Stimulated activated CD8-positive, alpha-beta memory T cell treated with anti-CD3 and anti-CD28 coated beads, Interleukin-2, amount 100 ng/mL, for 1 hour (primary cell): Measurements from ENCODE around the gene UBALD2.
"Not testable (repeated sequence)": the region's sequence is repeated elsewhere in the genome, so short reads cannot be mapped to it uniquely, and the experiment has no call there.

ENCODE experiments used
- DNase-seq, 2 donors: peaks; one replicate each; pipeline ENCODE4 v3.0.0-alpha.2; 2020; ENCODE audit warnings: low read depth in 2 of 2

The UBALD2 gene

DNA sequence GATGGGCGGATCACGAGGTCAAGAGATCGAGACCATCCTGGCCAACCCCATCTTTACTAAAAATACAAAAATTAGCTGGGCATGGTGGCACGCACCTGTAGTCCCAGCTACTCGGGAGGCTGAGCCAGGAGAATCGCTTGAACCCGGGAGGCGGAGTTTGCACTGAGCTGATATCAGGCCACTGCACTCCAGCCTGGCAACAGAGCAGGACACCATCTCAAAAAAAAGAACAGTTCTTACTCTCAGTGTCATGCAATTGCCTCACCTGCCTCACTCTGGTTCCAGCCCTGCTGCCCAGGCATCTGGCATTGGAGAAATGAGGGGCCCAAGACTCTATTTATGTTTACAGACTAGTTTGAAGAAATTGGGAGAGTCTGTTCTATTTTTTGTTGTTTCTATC is 20.4 kb upstream of the UBALD2 start:
- DNase-seq, result not testable (repeated sequence)

- no peak for DNase-seq
Observed at GRCh38 chr17:76246080-76247066, 18.8 kb upstream of the UBALD2 start.

- DNase-seq, result no peak
Observed at GRCh38 chr17:76247304-76247703, 17.8 kb upstream of the UBALD2 start.

- DNase-seq, result no peak
Observed at GRCh38 chr17:76248013-76248782, 16.9 kb upstream of the UBALD2 start.

DNA sequence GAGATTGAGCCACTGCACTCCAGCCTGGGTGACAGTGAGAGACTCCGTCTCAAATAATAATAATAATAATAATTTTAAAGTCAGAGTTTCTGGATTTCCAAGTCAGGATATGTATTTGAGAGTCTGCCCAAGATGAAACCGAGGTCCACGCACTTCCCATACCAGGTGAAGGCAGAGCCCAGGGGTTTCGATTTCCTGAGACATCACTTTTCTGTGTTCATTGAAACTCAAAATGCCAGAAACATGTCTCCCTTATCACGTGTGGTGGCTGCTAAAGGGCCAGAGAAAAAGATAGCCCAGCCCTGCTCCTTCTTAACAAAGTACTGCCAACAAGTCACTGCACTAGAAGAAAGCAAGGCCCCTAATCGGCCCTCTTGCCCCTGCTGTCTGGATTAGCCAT is 15.0 kb upstream of the UBALD2 start:
- no peak for DNase-seq

- no peak for DNase-seq
Observed at GRCh38 chr17:76251478-76252039, 13.6 kb upstream of the UBALD2 start.

- no peak for DNase-seq
Observed at GRCh38 chr17:76252040-76252954, 12.9 kb upstream of the UBALD2 start.

DNA sequence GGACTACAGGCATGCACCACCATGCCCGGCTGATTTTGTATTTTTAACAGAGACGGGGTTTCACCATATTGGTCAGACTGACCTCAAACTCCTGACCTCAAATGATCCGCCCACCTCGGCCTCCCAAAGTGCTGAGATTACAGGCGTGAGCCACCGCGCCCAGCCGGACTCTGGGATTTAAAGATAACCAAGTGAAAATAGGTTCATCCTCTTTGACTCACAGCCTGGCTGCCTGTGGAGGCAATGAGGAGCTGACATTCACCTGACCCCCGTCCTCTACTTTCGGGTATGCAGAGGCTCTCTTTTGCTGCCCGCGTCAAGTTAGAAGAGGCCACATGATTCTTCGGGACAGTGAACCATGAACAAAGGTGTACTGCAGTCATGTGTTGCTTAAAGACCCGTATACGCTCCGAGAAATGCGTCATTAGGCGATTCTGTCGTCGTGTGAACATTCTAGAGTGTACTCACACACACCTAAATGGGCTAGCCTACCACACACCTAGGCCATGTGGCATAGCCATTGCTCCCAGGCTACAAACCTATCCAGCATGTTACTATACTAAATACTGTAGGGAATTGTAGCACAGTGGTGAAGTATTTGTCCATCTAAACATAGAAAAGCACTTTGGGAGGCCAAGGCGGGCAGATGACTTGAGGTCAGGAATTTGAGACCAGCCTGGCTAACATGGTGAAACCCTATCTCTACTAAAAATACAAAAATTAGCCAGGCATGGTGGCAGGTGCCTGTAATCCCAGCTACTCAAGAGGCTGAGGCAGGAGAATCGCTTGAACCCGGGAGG is 12.0 kb upstream of the UBALD2 start:
- not testable (repeated sequence) for DNase-seq

DNA sequence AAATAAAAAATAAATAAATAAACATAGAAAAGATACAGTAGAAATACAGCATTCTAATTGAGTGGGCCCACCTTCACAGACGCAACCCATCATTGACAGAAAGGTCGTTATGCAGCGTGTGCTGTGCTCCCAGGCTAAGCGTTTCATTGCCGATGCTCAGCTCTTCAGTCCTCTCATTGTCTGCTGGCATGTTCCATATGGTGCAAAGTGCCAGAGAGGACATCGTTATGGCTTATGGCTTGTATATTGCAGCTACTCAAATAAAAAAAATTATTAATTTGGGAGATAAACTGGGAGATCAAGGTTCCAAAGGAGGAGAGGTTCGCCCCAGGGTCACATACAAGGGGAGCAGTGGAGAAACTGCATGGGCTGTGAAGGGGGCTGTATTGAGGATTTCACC is 11.3 kb upstream of the UBALD2 start:
- no peak for DNase-seq

DNA sequence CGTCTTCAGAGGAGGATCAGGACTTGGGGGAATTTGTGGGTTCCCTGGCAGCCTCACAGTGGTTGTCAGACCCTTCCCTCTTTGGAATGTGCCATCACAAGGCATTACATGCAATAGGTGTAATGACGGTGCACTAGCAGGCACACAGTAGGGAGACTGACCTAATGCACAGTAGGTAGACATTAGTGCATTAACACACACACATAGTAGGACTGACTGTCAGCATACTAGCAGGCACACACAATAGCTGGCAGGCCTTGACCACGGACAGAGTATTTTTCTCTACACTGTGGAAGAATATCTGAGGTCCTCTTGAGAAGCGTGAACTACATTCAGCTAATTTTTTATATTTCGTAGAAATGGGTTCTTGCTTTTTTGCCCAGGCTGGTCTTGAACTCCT is 10.9 kb upstream of the UBALD2 start:
- DNase-seq, result no peak

DNA sequence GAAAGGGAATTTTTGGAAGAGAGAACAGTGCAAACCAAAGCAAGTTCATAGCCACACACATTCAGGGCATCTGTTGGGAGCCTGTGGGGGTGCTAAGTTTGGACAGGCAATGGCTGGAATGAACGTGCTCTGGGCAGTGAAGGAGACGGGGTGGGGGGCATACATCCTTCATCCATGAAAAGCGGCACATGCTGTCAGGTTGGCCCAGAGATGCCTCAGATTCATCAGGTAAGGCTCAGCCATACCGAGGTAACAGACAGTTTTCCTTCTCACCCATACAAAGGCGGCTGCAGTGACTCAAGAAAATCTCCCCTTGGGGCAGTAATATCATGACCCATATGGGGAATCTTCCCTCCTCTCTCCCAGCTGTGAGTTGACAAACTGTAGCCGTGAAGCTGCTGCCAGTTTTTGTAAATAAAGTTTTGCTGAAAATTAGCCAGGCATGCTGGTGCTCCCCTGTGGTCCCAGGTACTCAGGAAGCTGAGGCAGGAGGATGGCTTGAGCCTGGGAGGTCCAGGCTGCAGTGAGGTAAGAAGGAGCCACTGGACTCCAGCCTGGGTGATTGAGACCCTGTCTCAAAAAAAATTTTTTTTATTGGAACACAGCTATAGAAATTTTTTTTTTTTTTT is 9.2 kb upstream of the UBALD2 start:
- no peak for DNase-seq

DNA sequence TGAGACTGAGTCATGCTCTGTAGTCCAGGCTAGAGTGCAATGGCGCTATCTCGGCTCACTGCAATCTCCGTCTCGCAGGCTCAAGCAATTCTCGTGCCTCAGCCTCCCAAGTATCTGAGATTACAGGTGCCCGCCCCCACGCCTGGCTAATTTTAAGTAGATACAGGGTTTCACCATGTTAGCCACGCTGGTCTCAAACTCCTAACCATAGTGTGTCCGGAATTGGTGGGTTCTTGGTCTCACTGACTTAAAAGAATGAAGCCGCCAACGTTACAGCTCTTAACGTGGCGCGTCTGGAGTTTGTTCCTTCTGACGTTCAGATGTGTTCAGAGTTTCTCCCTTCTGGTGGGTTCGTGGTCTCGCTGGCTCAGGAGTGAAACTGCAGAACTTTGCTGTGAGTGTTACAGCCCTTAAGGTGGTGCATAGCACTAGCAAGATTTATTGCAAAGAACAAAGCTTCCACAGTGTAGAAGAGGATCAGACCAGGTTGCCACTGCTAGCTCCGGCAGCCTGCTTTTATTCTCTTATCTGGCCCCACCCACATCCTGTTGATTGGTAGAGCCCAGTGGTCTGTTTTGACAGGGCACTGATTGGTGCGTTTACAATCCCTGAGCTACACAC is 8.6 kb upstream of the UBALD2 start:
- DNase-seq, result not testable (repeated sequence)

GRCh38 chr17:76260220-76260619 is 4.9 kb upstream of the UBALD2 start:
- no peak for DNase-seq

DNA sequence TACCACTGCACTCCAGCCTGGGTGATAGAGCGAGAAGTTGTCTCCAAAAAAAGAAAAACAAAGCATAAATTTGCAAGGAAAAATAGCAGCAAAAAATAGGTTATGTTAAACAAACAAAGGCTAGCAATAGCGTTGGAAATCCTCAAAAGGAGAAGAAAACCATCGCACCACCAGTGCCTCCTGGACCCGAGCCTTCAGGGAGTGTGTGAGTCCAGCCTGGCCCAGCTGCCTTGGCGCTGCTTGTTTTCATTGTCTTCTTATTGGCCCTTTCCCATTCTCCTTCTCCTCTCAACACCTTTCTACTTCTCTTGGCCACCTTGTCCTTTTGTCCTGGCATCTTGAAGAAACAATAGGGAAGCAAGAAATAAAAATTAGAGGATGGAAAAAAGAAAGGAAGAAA is 4.5 kb upstream of the UBALD2 start:
- no peak for DNase-seq

- no peak for DNase-seq
Observed at GRCh38 chr17:76261421-76262215, 3.5 kb upstream of the UBALD2 start.

- DNase-seq, result no peak
Observed at GRCh38 chr17:76262732-76263344, 2.3 kb upstream of the UBALD2 start.

- DNase-seq, result no peak
Observed at GRCh38 chr17:76263896-76264295, 1.3 kb upstream of the UBALD2 start.

- no peak for DNase-seq
Observed at GRCh38 chr17:76264425-76264754, 758 bp upstream of the UBALD2 start.
